Lung (tissue), 12 donors: ENCODE measurements around the gene KCP. TPM values are rescaled to one million over a fixed set of nuclear protein-coding genes. Genes with fewer than 3 reads are reported as not detected.
A peak's percentile ranks its signal among the peaks of the same experiment; 100 is the strongest.

Experiments
- ATAC-seq: fragments of 200-7000 bp; cut with Tn5 transposase; one replicate; pipeline ENCODE4 v1.9.1; 2020; ENCODE audit warnings: moderate number of reproducible peaks; ENCODE audit not compliant: insufficient read depth, low FRiP score
- DNase-seq, 3 donors: peaks; one replicate each; pipeline ENCODE4 v3.0.0-alpha.2; 2013 to 2017
- H3K27ac ChIP-seq, 2 donors: one replicate each; pipeline ENCODE4 v1.5.1; 2013; ENCODE audit warnings: mild to moderate bottlenecking in 2 of 2, moderate library complexity in 2 of 2, control low read depth in 1 of 2, inconsistent platforms in 1 of 2, low read depth in 1 of 2, low read length in 1 of 2
- H3K27me3 ChIP-seq, 3 donors: one replicate each; pipeline ENCODE4 v1.5.1; 2013; ENCODE audit warnings: low read length in 2 of 3; ENCODE audit not compliant: control insufficient read depth in 3 of 3, insufficient read depth in 3 of 3
- H3K36me3 ChIP-seq, 4 donors: one replicate each; pipeline ENCODE4 v1.5.1; 2013; ENCODE audit warnings: low read length in 4 of 4, mild to moderate bottlenecking in 1 of 4, moderate library complexity in 1 of 4; ENCODE audit not compliant: control insufficient read depth in 4 of 4, insufficient read depth in 4 of 4
- H3K4me1 ChIP-seq, 5 donors: one replicate each; pipeline ENCODE4 v1.5.1; 2013; ENCODE audit warnings: low read length in 5 of 5, mild to moderate bottlenecking in 2 of 5, moderate library complexity in 1 of 5; ENCODE audit not compliant: control insufficient read depth in 5 of 5, insufficient read depth in 5 of 5
- H3K4me3 ChIP-seq: one replicate; pipeline ENCODE4 v1.5.1; 2013; ENCODE audit warnings: mild to moderate bottlenecking, control low read depth, moderate library complexity
- H3K9ac ChIP-seq, 2 donors: one replicate each; pipeline ENCODE4 v1.5.1; 2013; ENCODE audit warnings: low read length in 2 of 2, control low read depth in 1 of 2; ENCODE audit not compliant: insufficient read depth in 1 of 2
- H3K9me3 ChIP-seq, 4 donors: one replicate each; pipeline ENCODE4 v1.5.1; 2013; ENCODE audit warnings: low read length in 3 of 4, mild to moderate bottlenecking in 1 of 4, moderate library complexity in 1 of 4; ENCODE audit not compliant: control insufficient read depth in 4 of 4, insufficient read depth in 3 of 4
- CTCF ChIP-seq: IDR thresholded peaks from 2 replicates; pipeline ENCODE4 v1.5.1; 2012; ENCODE audit warnings: mild to moderate bottlenecking; ENCODE audit errors: control extremely low read depth, extremely low read depth
- WGBS, 2 donors: extraction: QIAGEN DNeasy Blood & Tissue Kit; methylation state at CpG; one replicate each; pipeline ENCODE4 v1.1.7; 2013; 5-methylcytosine and 5-hydroxymethylcytosine counted together
- polyA plus RNA-seq, 2 donors: library from polyadenylated mRNA; stranded (reverse); fragments of 200-250 nt; gene quantifications; one replicate each; pipeline ENCODE4 v1.2.1, GENCODE V29; 2013
- total RNA-seq, 2 donors: library from RNA; depleted of rRNA in 1 of 2; stranded (reverse); fragments of >200 nt in 1 of 2; gene quantifications; one replicate each; pipeline ENCODE4 v1.2.1, GENCODE V29; 2014 to 2021
- donor health status: control.
- donor health status: control.
- donor health status: Bipolar disorder and iron deficiency.
- donor health status: healthy.
- donor health status: DM: yes; HTN: yes; CAD: no.

KCP gene
- total and polyA plus RNA-seq, 4 donors, result 0.22 to 3.9 (median 0.56) TPM

GRCh38 chr7:128920913-128921582, 10.5 kb upstream of the KCP start:
- peaks cover 0 to 5% (median 0%) of the 10 kb centered on the region in 5 donors for H3K4me1 ChIP-seq
- 46 to 71% methylated on average over 13 of the region's 13 CpGs for WGBS, 2 donors
- no peaks in the 10 kb centered on the region for H3K36me3 ChIP-seq
- H3K4me3 ChIP-seq, result no peak overlapping the region
- H3K27ac ChIP-seq, result no peak overlapping the region
- peaks cover 0 to 6% (median 0%) of the 10 kb centered on the region in 4 donors for H3K9me3 ChIP-seq
- ATAC-seq (no peak), DNase-seq (no peak)
- no peak overlapping the region for H3K9ac ChIP-seq
- no peak for TF ChIP-seq CTCF
- peaks cover 0 to 22% (median 16%) of the 10 kb centered on the region in 3 donors for H3K27me3 ChIP-seq

GRCh38 chr7:128919881-128920799, 9.6 kb upstream of the KCP start:
- no peak overlapping the region for H3K27ac ChIP-seq
- peak in 1 of 3 donors; percentile 34 for DNase-seq
- no peak for ATAC-seq
- peaks cover 0 to 29% (median 20%) of the 10 kb centered on the region in 3 donors for H3K27me3 ChIP-seq
- H3K4me3 ChIP-seq, result no peak overlapping the region
- no peak for TF ChIP-seq CTCF
- H3K9me3 ChIP-seq, result peaks cover 0 to 12% (median 0%) of the 10 kb centered on the region in 4 donors
- no peak overlapping the region for H3K9ac ChIP-seq
- H3K4me1 ChIP-seq, result peaks cover 0 to 8% (median 0%) of the 10 kb centered on the region in 5 donors
- 55 to 63% methylated on average over 14 of the region's 14 CpGs for WGBS, 2 donors
- H3K36me3 ChIP-seq, result no peaks in the 10 kb centered on the region

DNA sequence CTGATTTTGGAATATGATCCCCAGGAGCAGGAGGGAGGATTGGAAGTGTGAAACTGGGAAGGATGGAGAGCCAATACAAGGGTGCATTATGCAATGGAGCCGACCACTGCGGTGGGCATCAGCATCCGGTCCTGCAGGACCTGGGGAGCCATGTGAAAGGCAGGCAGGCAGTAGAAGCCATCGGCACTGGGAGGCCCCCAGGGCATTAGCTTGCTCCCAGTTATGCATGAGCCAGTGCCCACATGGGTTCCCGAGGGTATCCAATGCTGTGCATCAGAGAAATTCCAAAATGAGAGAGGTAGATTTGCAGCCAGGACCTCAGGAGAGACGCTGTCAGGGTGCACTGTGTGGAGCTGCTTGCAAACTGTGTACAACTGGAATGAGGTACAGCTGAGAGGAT, 8.7 kb upstream of the KCP start:
- no peak for DNase-seq
- H3K9me3 ChIP-seq, result peaks cover 0 to 12% (median 0%) of the 10 kb centered on the region in 4 donors
- no peak overlapping the region for H3K9ac ChIP-seq
- peaks cover 0 to 8% (median 0%) of the 10 kb centered on the region in 5 donors for H3K4me1 ChIP-seq
- H3K27me3 ChIP-seq, result peaks cover 2 to 35% (median 25%) of the 10 kb centered on the region in 3 donors
- H3K27ac ChIP-seq, result no peak overlapping the region
- ATAC-seq, result no peak
- no peak overlapping the region for H3K4me3 ChIP-seq
- no peak for TF ChIP-seq CTCF
- no peaks in the 10 kb centered on the region for H3K36me3 ChIP-seq
- WGBS, 2 donors, result 85 to 90% methylated on average over 6 of the region's 6 CpGs
